Measurements from ENCODE around the gene RAB4A.
A peak's percentile ranks its signal among the peaks of the same experiment; 100 is the strongest.

Gene RAB4A

DNA sequence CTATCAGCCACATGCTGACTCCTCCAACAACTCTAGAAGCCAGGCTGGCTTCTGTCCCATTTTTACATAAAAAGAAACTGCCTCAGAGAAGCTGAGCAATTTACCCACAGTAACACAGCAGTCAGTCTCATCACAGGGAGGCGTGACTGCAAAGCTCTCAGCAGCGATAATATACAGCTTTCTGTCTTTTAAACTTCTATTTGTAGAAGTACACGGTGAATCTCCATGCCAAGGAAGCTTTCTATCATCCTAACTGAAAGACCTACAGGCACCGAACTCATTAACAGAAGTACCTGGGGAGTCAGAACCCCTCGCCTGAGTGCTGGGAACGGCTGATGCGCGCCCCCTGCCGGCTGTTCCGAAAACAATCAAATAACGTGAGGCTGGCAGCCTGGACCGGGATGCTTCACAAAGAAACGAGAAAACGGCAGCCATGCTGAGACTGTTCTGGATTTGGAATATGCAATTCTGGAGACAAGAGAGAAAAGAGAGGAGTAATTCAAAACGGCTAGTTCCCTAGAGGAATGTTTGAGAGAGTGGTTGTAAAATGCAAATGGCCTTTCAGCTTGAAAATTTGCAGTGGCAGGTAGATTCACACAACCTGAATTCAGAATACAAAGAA is 43.5 kb upstream of the RAB4A start:
- TF ChIP-seq, protein P1, sequence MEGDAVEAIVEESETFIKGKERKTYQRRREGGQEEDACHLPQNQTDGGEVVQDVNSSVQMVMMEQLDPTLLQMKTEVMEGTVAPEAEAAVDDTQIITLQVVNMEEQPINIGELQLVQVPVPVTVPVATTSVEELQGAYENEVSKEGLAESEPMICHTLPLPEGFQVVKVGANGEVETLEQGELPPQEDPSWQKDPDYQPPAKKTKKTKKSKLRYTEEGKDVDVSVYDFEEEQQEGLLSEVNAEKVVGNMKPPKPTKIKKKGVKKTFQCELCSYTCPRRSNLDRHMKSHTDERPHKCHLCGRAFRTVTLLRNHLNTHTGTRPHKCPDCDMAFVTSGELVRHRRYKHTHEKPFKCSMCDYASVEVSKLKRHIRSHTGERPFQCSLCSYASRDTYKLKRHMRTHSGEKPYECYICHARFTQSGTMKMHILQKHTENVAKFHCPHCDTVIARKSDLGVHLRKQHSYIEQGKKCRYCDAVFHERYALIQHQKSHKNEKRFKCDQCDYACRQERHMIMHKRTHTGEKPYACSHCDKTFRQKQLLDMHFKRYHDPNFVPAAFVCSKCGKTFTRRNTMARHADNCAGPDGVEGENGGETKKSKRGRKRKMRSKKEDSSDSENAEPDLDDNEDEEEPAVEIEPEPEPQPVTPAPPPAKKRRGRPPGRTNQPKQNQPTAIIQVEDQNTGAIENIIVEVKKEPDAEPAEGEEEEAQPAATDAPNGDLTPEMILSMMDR (conservative IDR thresholded peaks at IDR 0.05; ENCODE audit: low read depth, low read length), result peak; percentile 79
- H3K4me3 ChIP-seq (ENCODE audit: low read length), result no peak overlapping the region
- no peak for DNase-seq (ENCODE audit: low read depth)

DNA sequence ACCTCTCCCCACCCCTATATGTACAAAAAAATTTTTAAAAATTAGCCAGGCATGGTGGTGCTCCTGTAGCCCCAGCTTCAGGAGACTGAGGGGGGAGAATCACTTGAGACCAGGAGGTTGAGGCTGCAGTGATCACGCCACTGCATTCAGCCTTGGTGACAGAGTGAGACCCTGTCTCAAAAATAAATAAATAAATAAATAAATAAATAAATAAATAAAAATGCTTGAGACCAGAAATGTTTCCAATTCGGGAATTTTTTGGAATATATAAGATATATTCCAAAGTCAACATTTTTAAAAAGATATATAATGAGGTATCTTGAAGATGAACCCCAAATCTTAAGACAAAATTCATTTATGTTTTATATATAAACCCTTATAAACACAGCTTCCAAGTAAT is 42.4 kb upstream of the RAB4A start:
- DNase-seq (ENCODE audit: low read depth), result no peak
- no peak overlapping the region for H3K4me3 ChIP-seq (ENCODE audit: low read length)
- TF ChIP-seq, protein P1 (conservative IDR thresholded peaks at IDR 0.05; ENCODE audit: low read depth, low read length), result no peak

DNA sequence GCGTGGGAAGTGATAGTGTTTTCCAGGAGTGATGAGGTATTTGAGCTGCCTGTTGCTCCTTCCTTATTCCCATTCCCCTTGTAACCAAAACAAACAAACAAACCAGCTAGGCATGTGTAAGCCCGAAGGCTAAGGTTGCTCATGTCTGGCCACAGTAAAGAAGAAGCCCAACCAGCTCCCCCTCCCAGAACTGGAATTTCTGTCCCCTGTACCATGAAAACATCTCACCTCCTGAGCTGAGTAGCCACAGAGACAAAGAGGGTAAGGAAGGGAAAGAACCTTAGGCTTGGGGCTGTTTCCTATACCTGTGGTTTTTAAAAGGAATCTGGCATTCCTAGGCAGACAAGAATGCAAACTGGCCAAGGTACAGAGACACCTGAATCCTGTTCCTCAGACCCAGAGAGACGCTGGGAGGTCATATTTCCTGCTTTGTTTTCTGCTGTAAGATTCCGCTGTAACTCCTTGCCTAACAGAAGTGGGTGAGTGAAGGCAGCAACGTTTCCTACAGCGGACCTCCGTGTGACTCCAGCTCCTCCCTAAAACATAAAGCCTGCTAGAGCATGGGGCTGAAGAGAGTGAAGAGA is 41.7 kb upstream of the RAB4A start:
- TF ChIP-seq, protein P1 (conservative IDR thresholded peaks at IDR 0.05; ENCODE audit: low read depth, low read length), result no peak
- no peak for DNase-seq (ENCODE audit: low read depth)
- H3K4me3 ChIP-seq (ENCODE audit: low read length), result no peak overlapping the region

DNA sequence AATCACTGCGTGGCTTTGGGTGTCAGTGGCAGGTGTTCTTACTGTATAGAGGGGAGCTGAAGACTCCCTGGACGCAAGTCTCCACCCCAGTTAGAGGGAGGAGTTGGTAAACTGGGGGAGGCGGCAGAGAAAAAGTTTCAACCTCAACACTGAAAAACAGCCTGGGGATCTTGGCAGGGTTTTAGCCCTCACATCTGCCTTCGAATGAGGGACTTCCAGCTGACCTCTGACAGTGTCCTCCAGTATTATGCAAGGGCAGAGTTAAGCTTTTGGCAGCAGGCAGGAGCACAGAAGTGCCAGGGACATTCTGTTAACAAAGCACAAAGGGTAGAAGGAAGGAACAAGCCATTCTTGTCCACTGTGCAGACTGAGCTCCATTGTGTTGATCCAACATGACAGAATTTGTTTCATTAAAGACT is 41.2 kb upstream of the RAB4A start:
- no peak overlapping the region for H3K4me3 ChIP-seq (ENCODE audit: low read length)
- DNase-seq (ENCODE audit: low read depth), result no peak
- TF ChIP-seq, protein P1 (conservative IDR thresholded peaks at IDR 0.05; ENCODE audit: low read depth, low read length), result no peak

DNA sequence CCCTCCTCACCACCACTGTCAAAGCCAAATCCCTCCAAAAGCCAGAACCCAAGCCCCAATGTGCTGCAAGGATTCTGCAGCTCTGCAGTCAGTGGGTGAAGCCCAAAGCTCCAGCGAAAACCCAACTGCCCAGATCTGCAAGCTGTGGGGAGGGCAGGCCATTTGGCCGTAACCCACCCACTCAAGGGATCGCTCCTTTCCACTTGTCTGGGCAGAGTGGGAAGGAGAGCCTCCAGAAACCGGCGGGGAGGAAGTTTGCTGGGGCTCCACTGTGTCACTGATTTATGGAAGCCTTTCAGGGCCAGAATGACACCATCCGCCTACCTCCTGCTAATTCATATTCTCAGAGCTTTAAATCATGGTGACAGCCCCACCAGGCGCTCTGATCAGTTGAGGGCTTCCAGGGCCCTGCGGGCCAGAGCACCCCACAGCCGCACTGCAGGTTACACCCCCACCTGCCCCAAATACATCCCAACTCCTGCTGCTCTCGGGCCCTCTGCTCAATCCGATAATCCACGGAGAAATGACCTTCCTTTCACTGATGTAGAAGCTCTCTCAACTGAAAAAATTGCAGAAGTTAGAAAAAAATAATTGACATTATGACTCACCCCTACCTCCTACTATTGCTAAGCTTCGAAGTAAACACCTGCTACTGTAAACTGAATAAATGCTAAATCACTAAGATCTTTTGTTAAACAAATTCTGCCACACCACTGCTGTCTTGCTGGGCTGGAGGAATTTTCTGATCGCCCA is 40.6 kb upstream of the RAB4A start:
- TF ChIP-seq, protein P1 (conservative IDR thresholded peaks at IDR 0.05; ENCODE audit: low read depth, low read length), result no peak
- no peak overlapping the region for H3K4me3 ChIP-seq (ENCODE audit: low read length)
- DNase-seq (ENCODE audit: low read depth), result no peak

DNA sequence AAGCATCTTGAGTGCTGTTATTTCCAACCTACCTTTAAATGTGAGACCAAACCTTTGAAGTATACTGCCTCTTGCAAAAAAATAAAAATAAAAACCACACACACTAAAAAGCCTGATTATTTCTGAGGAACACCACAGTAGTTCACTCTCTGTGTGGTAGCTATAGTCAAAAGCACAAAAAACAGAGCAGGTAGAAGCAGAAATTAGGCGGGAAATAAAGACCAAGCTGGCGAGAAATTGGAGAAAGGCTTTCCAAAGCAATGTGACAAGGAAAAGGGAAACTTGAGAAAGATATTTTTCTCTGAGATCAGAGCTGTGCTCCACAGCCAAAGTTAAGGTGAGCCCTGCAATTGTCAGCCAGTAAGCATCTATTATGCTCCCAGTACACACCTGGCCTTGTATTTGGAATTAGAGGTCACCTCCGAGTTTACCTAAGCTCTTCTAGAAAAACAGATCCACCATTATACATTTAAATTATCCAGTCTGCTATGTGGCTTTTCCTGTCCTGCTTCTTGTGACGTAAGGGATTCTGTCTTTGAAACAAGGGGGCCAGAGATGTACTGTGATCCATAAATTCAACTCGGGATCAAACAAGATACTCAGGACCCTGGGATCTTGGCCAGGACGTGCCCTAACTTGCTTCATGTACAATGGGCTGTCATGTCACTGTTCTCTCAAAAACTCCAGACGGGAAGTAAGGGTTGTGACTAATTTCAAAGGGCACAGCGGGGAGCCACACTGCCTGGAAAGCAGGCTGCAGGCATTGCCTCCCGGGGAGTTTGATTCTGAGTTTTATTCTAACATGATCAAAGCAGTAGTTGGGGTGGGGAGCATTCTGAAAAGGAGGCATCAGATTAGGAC is 39.8 kb upstream of the RAB4A start:
- DNase-seq (ENCODE audit: low read depth), result no peak

More for the DNA sequence above, 39.8 kb upstream of the RAB4A start:
- no peak overlapping the region for H3K4me3 ChIP-seq (ENCODE audit: low read length)
- TF ChIP-seq, protein P1 (conservative IDR thresholded peaks at IDR 0.05; ENCODE audit: low read depth, low read length), result no peak
